Stomach (tissue), 4 donors: Measurements from ENCODE around the gene DBET.
"Not testable (repeated sequence)": the region's sequence is repeated elsewhere in the genome, so short reads cannot be mapped to it uniquely, and the experiment has no call there.

ENCODE experiments used
- POLR2A ChIP-seq, 4 donors: fragments of 450-650 bp; IDR thresholded peaks; one replicate each; pipeline ENCODE4 v1.6.1; 2016; ENCODE audit warnings: antibody characterized with exemption in 4 of 4, control low read depth in 2 of 4, mild to moderate bottlenecking in 1 of 4, moderate library complexity in 1 of 4
- POLR2AphosphoS5 ChIP-seq, 3 donors: sonication (generic); formaldehyde crosslinking; IDR thresholded peaks; one replicate each; pipeline ENCODE4 v1.6.1; 2016; ENCODE audit warnings: antibody characterized with exemption in 3 of 3

- TF ChIP-seq POLR2A, POLR2AphosphoS5 (IDR thresholded peaks at IDR 0.05): not testable (repeated sequence)
Observed at GRCh38 chr4:190099605-190100004, 35.3 kb downstream of the DBET start.
